Vagina (tissue), 2 donors: Measurements from ENCODE around the gene OSBPL1A. TPM values are rescaled to one million over a fixed set of nuclear protein-coding genes. Genes with fewer than 3 reads are reported as not detected.

Experiments used
- DNase-seq, 2 donors: peaks; one replicate each; pipeline ENCODE4 v3.0.0-alpha.2; 2017; ENCODE audit errors: extremely low spot score in 2 of 2
- H3K27ac ChIP-seq: fragments of 200-600 bp; sonication (generic); one replicate; pipeline ENCODE4 v1.5.1; 2019
- H3K27me3 ChIP-seq: fragments of 200-600 bp; sonication (generic); one replicate; pipeline ENCODE4 v1.5.1; 2019
- H3K36me3 ChIP-seq, 2 donors: fragments of 200-600 bp; sonication (generic); one replicate each; pipeline ENCODE4 v1.5.1; 2017 to 2019
- H3K4me1 ChIP-seq: fragments of 200-600 bp; sonication (generic); one replicate; pipeline ENCODE4 v1.5.1; 2019
- H3K4me3 ChIP-seq, 2 donors: fragments of 200-600 bp; sonication (generic); 1 replicate in 1 of 2; 2 replicates in 1 of 2; pipeline ENCODE4 v1.5.1; 2016 to 2019
- H3K9me3 ChIP-seq: fragments of 200-600 bp; sonication (generic); one replicate; pipeline ENCODE4 v1.5.1; 2019
- CTCF ChIP-seq, 3 experiments: fragments of 450-650 bp in 2 of 3; fragments of 200-600 bp in 1 of 3; sonication (generic) in 1 of 3; IDR thresholded peaks; one replicate each; pipeline ENCODE4 v1.5.1; 2017 to 2019; ENCODE audit warnings: antibody characterized with exemption in 3 of 3, mild to moderate bottlenecking in 2 of 3, moderate library complexity in 2 of 3
- POLR2A ChIP-seq, 2 donors: fragments of 450-650 bp; IDR thresholded peaks; one replicate each; pipeline ENCODE4 v1.6.1; 2017; ENCODE audit warnings: antibody characterized with exemption in 2 of 2, mild to moderate bottlenecking in 2 of 2, moderate library complexity in 2 of 2
- POLR2AphosphoS5 ChIP-seq, 2 donors: sonication (generic); formaldehyde crosslinking; IDR thresholded peaks; one replicate each; pipeline ENCODE4 v1.9.0; 2017; ENCODE audit warnings: antibody characterized with exemption in 2 of 2, mild to moderate bottlenecking in 2 of 2, low read depth in 1 of 2; ENCODE audit not compliant: insufficient read depth in 1 of 2
- intact Hi-C: fragments of 100-400 bp; cut with DNase I; formaldehyde crosslinking; loops from one replicate; pipeline ENCODE4 v1.15.1; 2023
- total RNA-seq: library from RNA; depleted of rRNA; stranded (reverse); fragments of >200 nt; gene quantifications from one replicate; pipeline ENCODE4 v1.2.3, GENCODE V29; 2016

Gene OSBPL1A
- total RNA-seq, 1 donor from 2014 or later = 33.9 TPM

DNA sequence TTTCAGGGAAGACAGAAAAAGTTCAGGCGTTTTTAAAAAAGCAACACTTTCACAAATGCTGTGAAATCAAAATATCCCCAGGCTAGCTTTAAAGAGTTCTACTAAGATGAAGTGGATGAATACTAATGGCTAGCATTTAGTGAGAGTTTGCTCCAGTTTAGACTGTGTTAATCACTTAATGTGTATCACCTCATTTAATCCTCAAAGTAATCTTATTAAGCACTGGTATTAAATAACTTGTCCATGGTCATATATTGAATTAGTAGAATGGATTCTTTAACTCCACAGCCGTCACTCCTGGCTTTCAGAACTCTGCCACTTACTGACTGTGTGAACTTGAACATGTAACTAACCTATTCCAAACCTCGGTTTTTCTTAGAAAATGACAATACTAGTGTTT, 192.7 kb downstream of the OSBPL1A start:
- DNase-seq = no peak

GRCh38 chr18:24201699-24202687, 195.6 kb downstream of the OSBPL1A start:
- Histone ChIP-seq H3K9me3 (no peaks in the 10 kb centered on the region), H3K4me3 (no peak overlapping the region), H3K4me1 (no peaks in the 10 kb centered on the region), H3K27ac (no peak overlapping the region), H3K36me3 (no peaks in the 10 kb centered on the region), H3K27me3 (no peaks in the 10 kb centered on the region)
- TF ChIP-seq POLR2A (IDR thresholded peaks at IDR 0.05) (no peak), CTCF (IDR thresholded peaks at IDR 0.05) (no peak), POLR2AphosphoS5 (IDR thresholded peaks at IDR 0.05; ENCODE audit: insufficient read depth in 1 of 2, low read depth in 1 of 2) (no peak)
- intact Hi-C loops = no loop called here
- DNase-seq = no peak

More for the DNA sequence above, 192.7 kb downstream of the OSBPL1A start:
- Histone ChIP-seq H3K4me3 (no peak overlapping the region), H3K36me3 (no peaks in the 10 kb centered on the region), H3K9me3 (no peaks in the 10 kb centered on the region), H3K27me3 (no peaks in the 10 kb centered on the region), H3K4me1 (no peaks in the 10 kb centered on the region), H3K27ac (no peak overlapping the region)
- intact Hi-C loops = no loop called here
- TF ChIP-seq CTCF (IDR thresholded peaks at IDR 0.05) = no peak

GRCh38 chr18:24200494-24201290, 196.9 kb downstream of the OSBPL1A start:
- no peak overlapping the region for H3K27ac ChIP-seq
- H3K36me3 ChIP-seq = no peaks in the 10 kb centered on the region
- H3K4me1 ChIP-seq = no peaks in the 10 kb centered on the region
- no peak overlapping the region for H3K4me3 ChIP-seq
- TF ChIP-seq POLR2AphosphoS5 (IDR thresholded peaks at IDR 0.05; ENCODE audit: insufficient read depth in 1 of 2, low read depth in 1 of 2) = no peak
- no peak for TF ChIP-seq POLR2A (IDR thresholded peaks at IDR 0.05)
- TF ChIP-seq CTCF (IDR thresholded peaks at IDR 0.05) = no peak
- no peak for DNase-seq
- intact Hi-C loops = no loop called here
- H3K27me3 ChIP-seq = no peaks in the 10 kb centered on the region
- no peaks in the 10 kb centered on the region for H3K9me3 ChIP-seq

- Histone ChIP-seq H3K36me3 (no peaks in the 10 kb centered on the region), H3K9me3 (no peaks in the 10 kb centered on the region), H3K4me1 (no peaks in the 10 kb centered on the region), H3K27me3 (no peaks in the 10 kb centered on the region), H3K4me3 (no peak overlapping the region), H3K27ac (no peak overlapping the region)
- intact Hi-C loops = no loop called here
- DNase-seq = no peak
- no peak for TF ChIP-seq POLR2A (IDR thresholded peaks at IDR 0.05)
These were observed 198.2 kb downstream of the OSBPL1A start for GRCh38 chr18:24199372-24199962.

- intact Hi-C loops = no loop called here
- DNase-seq = no peak
- Histone ChIP-seq H3K4me1 (no peaks in the 10 kb centered on the region), H3K9me3 (no peaks in the 10 kb centered on the region), H3K27ac (no peak overlapping the region), H3K36me3 (no peaks in the 10 kb centered on the region), H3K27me3 (no peaks in the 10 kb centered on the region), H3K4me3 (no peak overlapping the region)
- TF ChIP-seq CTCF (IDR thresholded peaks at IDR 0.05) = no peak
- TF ChIP-seq POLR2A (IDR thresholded peaks at IDR 0.05) = no peak
These were observed 199.2 kb downstream of the OSBPL1A start for GRCh38 chr18:24198461-24198860.
